Measurements from ENCODE around the gene NUDCD2.

DNA sequence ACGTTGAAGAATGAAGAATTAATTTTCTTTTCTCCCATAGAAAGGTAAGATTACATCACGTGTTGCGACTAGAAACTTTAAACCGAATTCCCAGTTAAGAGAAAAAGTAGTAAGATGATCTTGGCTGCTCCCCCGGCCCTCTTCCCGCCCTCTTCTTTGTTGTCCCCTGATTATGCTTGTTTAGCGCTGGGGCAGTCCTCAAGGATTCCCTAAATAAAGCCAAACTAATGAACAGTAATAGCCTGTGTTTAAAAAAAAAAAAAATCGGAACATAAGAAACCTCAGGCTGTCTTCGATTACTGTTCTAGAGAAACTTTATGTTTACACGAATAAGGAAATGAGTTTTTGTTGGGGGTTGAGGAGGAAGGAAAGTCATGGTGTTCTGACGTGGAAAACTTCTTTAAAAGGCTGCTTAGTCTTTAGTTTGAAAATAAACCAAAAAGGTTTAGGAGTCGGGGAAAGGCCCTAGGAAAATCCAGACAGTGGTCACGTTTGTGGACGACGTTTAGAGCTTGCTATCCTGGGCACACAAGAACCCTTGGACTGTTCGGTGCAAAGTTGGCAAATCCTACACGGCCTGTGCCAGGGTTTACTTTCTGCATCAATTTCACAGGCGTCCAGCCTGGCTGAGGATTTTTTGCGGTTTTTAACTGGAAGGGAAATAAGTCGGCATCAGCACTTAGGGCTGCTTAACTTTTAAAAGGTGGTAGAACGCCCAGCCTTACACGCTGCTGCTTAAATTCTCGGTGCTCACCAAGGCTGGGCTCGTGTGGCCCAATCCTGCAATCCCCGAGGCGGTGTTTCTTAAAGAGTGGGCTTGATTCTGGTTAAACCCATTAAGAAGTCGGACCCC is 44.4 kb upstream of the NUDCD2 start:
- TF ChIP-seq, protein P1, sequence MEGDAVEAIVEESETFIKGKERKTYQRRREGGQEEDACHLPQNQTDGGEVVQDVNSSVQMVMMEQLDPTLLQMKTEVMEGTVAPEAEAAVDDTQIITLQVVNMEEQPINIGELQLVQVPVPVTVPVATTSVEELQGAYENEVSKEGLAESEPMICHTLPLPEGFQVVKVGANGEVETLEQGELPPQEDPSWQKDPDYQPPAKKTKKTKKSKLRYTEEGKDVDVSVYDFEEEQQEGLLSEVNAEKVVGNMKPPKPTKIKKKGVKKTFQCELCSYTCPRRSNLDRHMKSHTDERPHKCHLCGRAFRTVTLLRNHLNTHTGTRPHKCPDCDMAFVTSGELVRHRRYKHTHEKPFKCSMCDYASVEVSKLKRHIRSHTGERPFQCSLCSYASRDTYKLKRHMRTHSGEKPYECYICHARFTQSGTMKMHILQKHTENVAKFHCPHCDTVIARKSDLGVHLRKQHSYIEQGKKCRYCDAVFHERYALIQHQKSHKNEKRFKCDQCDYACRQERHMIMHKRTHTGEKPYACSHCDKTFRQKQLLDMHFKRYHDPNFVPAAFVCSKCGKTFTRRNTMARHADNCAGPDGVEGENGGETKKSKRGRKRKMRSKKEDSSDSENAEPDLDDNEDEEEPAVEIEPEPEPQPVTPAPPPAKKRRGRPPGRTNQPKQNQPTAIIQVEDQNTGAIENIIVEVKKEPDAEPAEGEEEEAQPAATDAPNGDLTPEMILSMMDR (IDR thresholded peaks at IDR 0.05; ENCODE audit: low read length) = no peak
- no peak for TF ChIP-seq EZH2 (IDR thresholded peaks at IDR 0.05; ENCODE audit: borderline replicate concordance, low read length)
